Hematopoietic multipotent progenitor cell (in vitro differentiated cells): ENCODE measurements around the gene ANKMY2. TPM values are rescaled to one million over a fixed set of nuclear protein-coding genes. Genes with fewer than 3 reads are reported as not detected.

ENCODE experiments used
- DNase-seq, 3 donors: peaks; one replicate each; pipeline ENCODE4 v3.0.0-alpha.2; 2011 to 2015; ENCODE audit warnings: low read depth in 2 of 3, low spot score in 2 of 3
- total RNA-seq: library from RNA; depleted of rRNA; stranded (reverse); fragments of >200 nt; gene quantifications from one replicate; pipeline ENCODE4 v1.2.3, GENCODE V29; 2012

The ANKMY2 gene
- total RNA-seq, 1 donor, result 13.7 TPM

GRCh38 chr7:16586081-16586874 lies 59.3 kb downstream of the ANKMY2 start:
- peak in 1 of 3 donors; percentile 10 for DNase-seq

- no peak for DNase-seq
Measured at GRCh38 chr7:16585540-16585939, 60.0 kb downstream of the ANKMY2 start.

GRCh38 chr7:16583834-16584233 lies 61.7 kb downstream of the ANKMY2 start:
- DNase-seq, result no peak

- DNase-seq, result no peak
Measured at GRCh38 chr7:16581286-16581685, 64.3 kb downstream of the ANKMY2 start.

GRCh38 chr7:16579216-16579615 lies 66.3 kb downstream of the ANKMY2 start:
- DNase-seq, result no peak

GRCh38 chr7:16571941-16572340 lies 73.6 kb downstream of the ANKMY2 start:
- no peak for DNase-seq

GRCh38 chr7:16564909-16565426 lies 80.6 kb downstream of the ANKMY2 start:
- peak in 2 of 3 donors; percentile 46 to 71 for DNase-seq

GRCh38 chr7:16564023-16564380 lies 81.6 kb downstream of the ANKMY2 start:
- peak in 1 of 3 donors; percentile 32 for DNase-seq

GRCh38 chr7:16563281-16564022 lies 82.1 kb downstream of the ANKMY2 start:
- peak in 2 of 3 donors; percentile 20 to 63 for DNase-seq

- no peak for DNase-seq
Measured at GRCh38 chr7:16562456-16563220, 82.9 kb downstream of the ANKMY2 start.

- DNase-seq, result no peak
Measured at GRCh38 chr7:16561943-16562342, 83.6 kb downstream of the ANKMY2 start.

- no peak for DNase-seq
Measured at GRCh38 chr7:16559497-16560179, 85.9 kb downstream of the ANKMY2 start.

- DNase-seq, result no peak
Measured at GRCh38 chr7:16558761-16559302, 86.7 kb downstream of the ANKMY2 start.

GRCh38 chr7:16556359-16556758 lies 89.2 kb downstream of the ANKMY2 start:
- DNase-seq, result no peak

- DNase-seq, result no peak
Measured at GRCh38 chr7:16554518-16555236, 90.9 kb downstream of the ANKMY2 start.

- DNase-seq, result no peak
Measured at GRCh38 chr7:16550671-16551070, 94.9 kb downstream of the ANKMY2 start.
